Stimulated activated CD4-positive, alpha-beta T cell treated with anti-CD3 and anti-CD28 coated beads, Interleukin-15, amount 100 ng/mL, for 1 hour (primary cell): ENCODE results near the gene APOBEC3B.
A peak's percentile ranks its signal among the peaks of the same experiment; 100 is the strongest.
"Not testable (repeated sequence)": the region's sequence is repeated elsewhere in the genome, so short reads cannot be mapped to it uniquely, and the experiment has no call there.

ENCODE experiments used
- DNase-seq, 2 donors: peaks; one replicate each; pipeline ENCODE4 v3.0.0-alpha.2; 2020; ENCODE audit warnings: low read depth in 1 of 2, low spot score in 1 of 2

The APOBEC3B gene

DNA sequence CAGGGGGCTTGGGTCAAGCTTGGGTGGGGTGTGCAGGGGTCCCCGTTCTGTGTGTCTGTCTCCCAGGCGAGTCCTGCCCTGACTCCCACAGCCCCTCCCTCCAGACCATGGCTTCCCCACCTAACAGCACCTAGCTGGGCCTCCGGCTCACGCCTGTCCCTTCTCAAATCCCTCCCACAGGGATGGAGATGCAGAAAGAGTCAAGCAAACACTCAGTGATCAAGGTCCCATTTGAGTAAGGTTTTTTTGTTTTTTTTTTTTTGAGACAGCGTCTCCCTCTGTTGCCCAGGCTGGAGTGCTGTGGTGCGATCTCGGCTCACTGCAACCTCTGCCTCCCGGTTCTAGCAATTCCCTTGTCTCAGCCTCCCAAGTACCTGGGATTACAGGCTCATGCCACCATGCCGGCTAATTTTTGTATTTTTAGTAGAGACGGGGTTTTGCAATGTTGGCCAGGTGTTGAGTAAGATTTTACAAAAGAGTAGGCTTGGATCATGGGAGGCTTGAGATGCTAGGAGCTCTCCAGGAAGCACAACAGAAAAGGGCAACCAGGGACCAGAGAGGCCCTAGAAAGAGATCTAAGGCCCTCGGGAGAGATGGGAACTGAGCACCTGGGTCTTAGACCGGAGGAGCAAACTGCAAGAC lies 44.5 kb downstream of the APOBEC3B start:
- no peak for DNase-seq

DNA sequence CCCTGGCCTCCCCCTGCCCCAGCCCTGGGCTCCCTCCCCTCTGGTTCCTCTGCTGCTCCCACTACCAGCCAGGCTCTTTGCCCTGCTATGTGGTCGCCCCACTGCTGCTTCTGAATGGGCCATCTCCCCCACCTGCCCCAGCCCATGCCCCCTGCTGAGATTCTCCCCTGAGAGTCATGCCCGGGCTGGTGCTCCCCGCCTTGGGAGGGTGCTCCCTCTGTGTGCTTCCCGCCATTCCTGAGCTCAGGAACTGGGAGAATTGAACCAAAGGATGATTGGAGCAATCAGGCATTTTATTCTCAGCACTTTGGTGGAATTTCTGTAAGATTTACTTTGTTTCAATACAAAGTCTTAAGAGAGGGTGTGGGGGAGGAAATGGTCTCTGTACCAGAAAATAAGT lies 45.6 kb downstream of the APOBEC3B start:
- no peak for DNase-seq

DNA sequence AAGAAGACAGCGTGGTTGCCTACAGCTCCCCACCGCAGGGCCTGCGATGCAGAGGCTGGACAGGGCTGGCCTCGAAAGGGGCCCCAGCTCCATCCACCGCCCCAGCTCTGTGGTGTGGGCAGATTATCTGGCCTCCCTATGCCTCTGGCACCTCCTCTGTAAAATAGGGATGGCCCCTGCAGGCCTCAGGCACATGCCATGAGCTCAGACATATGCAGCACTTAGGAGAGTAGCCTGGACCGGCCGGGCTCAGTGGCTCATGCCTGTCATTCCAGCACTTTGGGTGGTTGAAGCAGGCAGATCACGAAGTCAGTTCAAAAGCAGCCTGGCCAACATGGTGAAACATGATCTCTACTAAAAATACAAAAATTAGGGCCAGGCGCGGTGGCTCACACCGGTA lies 46.1 kb downstream of the APOBEC3B start:
- no peak for DNase-seq

DNA sequence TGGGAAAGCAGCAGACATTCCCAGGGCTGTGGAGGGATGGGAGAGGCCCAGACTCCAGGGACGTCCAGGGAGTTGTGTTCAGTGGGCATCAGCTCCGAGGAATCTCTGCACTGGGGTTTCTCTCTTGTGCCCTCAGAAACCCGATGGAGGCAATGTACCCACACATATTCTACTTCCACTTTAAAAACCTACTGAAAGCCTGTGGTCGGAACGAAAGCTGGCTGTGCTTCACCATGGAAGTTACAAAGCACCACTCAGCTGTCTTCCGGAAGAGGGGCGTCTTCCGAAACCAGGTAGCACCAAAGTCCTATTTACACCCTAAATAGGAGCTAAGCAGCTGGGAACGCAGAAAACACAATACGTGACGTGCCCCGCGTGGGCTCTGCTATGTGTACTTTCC lies 47.1 kb downstream of the APOBEC3B start:
- no peak for DNase-seq

DNA sequence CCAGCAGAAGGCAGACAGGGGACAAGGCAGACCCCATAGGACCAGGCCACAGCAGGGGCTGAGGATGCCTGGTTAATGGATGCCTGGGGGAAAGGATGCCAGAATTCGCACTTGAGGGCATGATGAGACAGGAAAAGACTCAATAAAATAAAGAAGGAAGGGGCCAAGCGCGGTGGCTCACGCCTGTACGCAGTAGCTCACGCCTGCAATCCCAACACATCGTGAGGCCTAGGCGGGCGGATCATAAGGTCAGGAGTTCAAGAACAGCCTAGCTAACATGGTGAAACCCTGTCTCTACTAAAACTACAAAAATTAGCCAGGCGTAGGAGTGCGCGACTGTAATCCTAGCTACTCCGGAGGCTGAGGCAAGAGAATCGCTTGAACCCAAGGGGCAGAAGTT lies 48.6 kb downstream of the APOBEC3B start:
- DNase-seq = no peak

DNA sequence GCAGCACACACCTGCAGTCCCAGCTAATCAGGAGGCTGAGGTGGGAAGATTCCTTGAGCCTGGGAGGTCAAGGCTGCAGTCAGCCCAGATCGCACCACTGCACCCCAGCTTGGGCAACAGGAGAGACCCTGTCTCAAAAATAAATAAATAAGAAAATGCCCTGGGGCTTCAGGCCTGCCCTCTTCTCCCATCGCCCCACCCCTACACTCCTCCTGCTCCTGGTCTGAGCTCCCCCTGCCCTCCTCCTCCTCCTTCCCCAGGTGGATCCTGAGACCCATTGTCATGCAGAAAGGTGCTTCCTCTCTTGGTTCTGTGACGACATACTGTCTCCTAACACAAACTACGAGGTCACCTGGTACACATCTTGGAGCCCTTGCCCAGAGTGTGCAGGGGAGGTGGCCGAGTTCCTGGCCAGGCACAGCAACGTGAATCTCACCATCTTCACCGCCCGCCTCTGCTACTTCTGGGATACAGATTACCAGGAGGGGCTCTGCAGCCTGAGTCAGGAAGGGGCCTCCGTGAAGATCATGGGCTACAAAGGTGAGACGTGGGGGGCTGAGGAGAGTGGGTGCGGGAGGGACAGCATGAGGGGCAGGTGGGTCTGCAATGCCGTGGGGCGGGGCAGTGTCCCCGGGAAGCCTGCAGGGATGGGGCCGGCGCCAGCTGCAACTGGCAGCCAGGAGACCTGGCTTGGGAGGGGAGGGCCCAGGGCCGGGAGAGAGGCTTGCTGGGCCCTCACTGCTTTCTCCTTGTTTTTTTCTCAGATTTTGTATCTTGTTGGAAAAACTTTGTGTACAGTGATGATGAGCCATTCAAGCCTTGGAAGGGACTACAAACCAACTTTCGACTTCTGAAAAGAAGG lies 49.5 kb downstream of the APOBEC3B start:
- DNase-seq = not testable (repeated sequence)

DNA sequence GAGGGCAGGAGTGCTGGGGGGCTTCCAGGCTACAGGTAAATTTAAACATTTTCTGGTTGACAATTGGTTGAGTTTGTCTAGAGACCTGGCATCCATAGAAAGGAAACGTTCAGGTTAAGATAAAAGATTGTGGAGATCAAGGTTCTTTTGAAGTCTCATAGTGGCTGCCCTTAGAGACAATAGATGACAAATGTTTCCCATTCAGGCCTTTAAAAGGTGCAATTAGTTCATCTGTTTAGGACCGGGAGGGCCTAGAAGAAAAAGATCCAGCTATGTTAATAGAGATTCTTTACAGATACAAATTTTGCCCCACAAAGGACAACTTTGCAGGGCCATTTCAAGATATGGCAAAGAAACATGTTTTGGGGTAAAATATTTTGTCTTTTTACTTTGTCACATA lies 54.9 kb downstream of the APOBEC3B start:
- not testable (repeated sequence) for DNase-seq

DNA sequence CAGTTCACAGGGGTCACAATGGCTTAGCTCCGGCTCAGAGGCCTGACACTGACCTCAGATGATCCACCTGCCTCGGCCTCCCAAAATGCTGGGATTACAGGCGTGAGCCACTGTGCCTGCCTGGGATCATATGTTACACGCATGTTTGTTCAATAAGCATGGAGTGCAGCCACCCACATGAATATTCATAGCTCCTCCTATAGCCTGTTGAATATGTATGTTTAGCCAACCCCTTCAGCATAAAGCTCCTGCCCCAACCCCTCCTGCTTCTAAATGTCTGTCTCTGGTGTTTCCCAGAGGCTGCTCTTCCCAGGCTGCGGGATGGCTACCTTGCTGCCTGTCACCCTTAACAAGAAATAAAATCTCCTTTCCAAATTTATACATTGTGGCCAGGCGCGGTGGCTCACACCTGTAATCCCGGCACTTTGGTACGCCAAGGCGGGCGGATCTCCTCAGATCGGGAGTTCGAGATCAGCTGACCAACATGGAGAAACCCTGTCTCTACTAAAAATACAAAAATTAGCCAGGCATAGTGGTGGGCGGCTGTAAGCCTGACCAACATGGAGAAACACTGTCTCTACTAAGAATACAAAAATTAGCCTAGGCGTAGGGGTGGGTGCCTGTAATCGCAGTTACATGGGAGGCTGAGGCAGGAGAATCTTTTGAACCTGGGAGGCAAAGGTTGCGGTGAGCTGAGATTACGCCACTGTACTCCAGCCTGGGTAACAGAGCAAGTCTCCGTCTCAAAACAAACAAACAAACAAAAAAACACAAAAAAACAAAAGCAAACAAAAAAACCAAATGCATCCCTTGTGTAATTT lies 57.4 kb downstream of the APOBEC3B start:
- no peak for DNase-seq

DNA sequence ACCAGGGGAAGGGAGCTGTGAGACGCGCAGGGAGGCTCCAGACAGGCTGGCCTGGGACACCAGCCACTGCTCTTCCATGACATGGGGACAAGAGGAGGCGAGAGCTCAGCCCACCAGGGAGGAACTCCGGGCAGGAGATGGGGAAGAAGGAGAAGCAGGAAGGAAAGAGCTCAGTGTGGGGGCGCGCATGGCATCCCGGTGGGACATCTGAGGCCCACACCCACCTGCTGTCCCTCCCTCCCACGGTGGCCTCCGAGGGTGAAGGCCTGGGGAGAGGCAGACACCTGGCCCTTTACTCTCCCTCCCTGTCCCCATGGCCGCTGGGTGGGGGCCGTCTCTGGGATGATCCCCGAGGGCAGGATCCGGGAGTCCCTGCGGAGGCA lies 58.0 kb downstream of the APOBEC3B start:
- DNase-seq = not testable (repeated sequence)

DNA sequence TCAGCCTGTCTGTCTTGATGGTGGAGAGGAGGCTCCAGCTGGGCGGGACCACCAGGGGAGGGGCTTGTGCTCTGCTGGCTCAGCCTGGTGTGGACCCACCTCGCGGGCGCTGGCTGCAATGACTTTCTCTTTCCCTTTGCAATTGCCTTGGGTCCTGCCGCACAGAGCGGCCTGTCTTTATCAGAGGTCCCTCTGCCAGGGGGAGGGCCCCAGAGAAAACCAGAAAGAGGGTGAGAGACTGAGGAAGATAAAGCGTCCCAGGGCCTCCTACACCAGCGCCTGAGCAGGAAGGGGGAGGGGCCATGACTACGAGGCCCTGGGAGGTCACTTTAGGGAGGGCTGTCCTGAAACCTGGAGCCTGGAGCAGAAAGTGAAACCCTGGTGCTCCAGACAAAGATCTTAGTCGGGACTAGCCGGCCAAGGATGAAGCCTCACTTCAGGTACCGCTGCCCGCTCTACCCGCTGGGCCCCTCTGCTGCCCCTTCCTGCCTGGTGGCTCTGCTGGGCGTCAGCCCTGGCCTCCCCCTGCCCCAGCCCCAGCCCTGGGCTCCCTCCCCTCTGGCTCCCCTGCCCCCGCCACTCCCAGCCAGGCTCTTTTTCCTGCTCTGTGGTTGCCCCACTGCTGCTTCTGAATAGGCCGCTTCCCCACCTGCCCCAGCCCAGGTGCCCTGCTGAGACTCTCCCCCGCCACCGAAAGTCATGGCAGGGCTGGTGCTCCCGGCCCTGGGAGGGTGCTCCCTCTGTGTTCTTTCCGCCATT lies 58.6 kb downstream of the APOBEC3B start, which contains the start of gene APOBEC3F:
APOBEC3F (plus strand) TSS at position 327 of the 759 bp plus-strand sequence; CDS start at position 424, 97 bp downstream.
- peak; percentile 35 to 39 for DNase-seq

DNA sequence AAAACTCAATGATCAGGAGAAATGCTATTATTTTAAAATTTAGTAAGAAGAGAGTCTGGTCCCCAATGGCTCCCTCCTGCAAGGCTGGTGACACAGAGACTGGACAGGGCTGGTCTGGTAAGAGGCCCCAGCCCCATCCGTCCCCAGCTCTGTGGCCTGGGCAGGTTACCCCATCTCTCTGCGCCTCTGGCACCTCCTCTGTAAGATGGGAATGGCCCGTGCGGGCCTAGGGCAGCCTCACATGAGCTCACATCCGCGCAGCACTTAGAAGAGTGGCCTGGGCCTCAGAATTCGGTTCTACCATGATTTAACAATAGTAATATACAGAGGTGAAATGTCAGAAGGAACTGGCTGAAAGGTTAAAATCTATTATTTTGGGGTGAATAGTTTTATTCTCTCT lies 59.8 kb downstream of the APOBEC3B start:
- no peak for DNase-seq
